Omental fat pad (tissue), 4 donors: ENCODE measurements around the gene TMEM30A. TPM values are rescaled to one million over a fixed set of nuclear protein-coding genes. Genes with fewer than 3 reads are reported as not detected.

Experiments used
- ATAC-seq: fragments of 150-250 bp; one replicate; pipeline ENCODE4 v1.9.1; 2016; ENCODE audit warnings: mild to moderate bottlenecking, moderate library complexity; ENCODE audit not compliant: low FRiP score
- DNase-seq: peaks from one replicate; pipeline ENCODE4 v3.0.0-alpha.2; 2019; ENCODE audit warnings: low spot score
- CTCF ChIP-seq, 3 donors: fragments of 450-650 bp; IDR thresholded peaks; one replicate each; pipeline ENCODE4 v1.5.1; 2016 to 2017; ENCODE audit warnings: antibody characterized with exemption in 3 of 3, mild to moderate bottlenecking in 3 of 3, moderate library complexity in 2 of 3
- total RNA-seq, 4 donors: library from RNA; depleted of rRNA; stranded (reverse); fragments of >200 nt; gene quantifications; one replicate each; pipeline ENCODE4 v1.1.0, GENCODE V29; 2016

Gene TMEM30A
- total RNA-seq, 4 donors from 2014 or later, result 45.2 to 84.3 (median 58.4) TPM

GRCh38 chr6:75296811-75297779 is 12.5 kb upstream of the TMEM30A start:
- no peak for DNase-seq
- no peak for TF ChIP-seq CTCF (IDR thresholded peaks at IDR 0.05)

GRCh38 chr6:75292555-75292954 is 8.0 kb upstream of the TMEM30A start:
- ATAC-seq, result peak; percentile 46
- TF ChIP-seq CTCF (IDR thresholded peaks at IDR 0.05), result no peak
- no peak for DNase-seq

More at GRCh38 chr6:75296811-75297779, 12.5 kb upstream of the TMEM30A start:
- ATAC-seq, result peak; percentile 55

GRCh38 chr6:75291744-75292143 is 7.2 kb upstream of the TMEM30A start:
- TF ChIP-seq CTCF (IDR thresholded peaks at IDR 0.05), result no peak
- ATAC-seq, result no peak
- DNase-seq, result no peak

- DNase-seq (no peak), ATAC-seq (no peak)
- TF ChIP-seq CTCF (IDR thresholded peaks at IDR 0.05), result no peak
These were observed 6.7 kb upstream of the TMEM30A start for GRCh38 chr6:75291331-75291730.

- ATAC-seq, result no peak
- TF ChIP-seq CTCF (IDR thresholded peaks at IDR 0.05), result no peak
- no peak for DNase-seq
These were observed 5.7 kb upstream of the TMEM30A start for GRCh38 chr6:75290136-75290945.

GRCh38 chr6:75288023-75288422 is 3.4 kb upstream of the TMEM30A start:
- ATAC-seq (no peak), DNase-seq (no peak)
- no peak for TF ChIP-seq CTCF (IDR thresholded peaks at IDR 0.05)
